ENCODE measurements around the gene PAPPA2.

PAPPA2 gene

DNA sequence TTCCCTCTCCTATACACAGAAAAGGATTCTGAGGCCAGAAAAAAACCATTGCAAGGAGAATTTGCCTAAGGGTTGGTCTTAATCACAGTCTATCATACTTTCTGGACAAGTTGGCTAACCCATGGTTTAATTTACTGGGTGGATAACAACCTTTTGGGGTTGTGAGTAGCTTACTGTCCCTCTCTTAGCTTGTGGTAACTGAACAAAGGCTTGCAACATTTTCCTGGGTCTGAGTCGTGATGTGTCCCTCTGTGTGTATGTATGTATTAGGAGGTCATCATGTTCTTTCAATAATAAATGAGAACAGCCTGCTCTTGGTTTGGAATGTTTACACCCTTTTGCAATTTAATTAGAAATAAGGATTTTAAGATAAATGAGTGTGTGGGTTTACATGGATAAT is 36.7 kb downstream of the PAPPA2 start:
- no peak for DNase-seq

DNA sequence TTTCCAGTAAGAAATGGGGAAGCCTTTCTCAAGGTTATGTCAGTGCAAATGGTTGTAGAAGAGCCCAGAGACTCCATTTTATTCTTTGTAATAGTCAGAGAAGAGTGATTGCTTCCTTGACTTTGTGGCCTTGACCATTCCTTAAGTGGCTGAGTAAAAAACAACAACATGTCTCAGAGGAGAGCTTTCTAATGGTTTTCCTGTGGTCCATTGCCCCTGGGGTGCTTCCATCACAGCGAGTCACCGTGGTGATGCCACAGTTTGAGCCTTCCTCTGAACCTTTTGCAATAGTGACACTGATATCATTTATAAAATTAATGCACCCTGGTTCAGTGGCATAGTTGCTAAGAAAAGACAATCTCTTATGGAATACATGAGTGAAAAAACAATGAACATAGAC is 38.6 kb downstream of the PAPPA2 start:
- DNase-seq = no peak

DNA sequence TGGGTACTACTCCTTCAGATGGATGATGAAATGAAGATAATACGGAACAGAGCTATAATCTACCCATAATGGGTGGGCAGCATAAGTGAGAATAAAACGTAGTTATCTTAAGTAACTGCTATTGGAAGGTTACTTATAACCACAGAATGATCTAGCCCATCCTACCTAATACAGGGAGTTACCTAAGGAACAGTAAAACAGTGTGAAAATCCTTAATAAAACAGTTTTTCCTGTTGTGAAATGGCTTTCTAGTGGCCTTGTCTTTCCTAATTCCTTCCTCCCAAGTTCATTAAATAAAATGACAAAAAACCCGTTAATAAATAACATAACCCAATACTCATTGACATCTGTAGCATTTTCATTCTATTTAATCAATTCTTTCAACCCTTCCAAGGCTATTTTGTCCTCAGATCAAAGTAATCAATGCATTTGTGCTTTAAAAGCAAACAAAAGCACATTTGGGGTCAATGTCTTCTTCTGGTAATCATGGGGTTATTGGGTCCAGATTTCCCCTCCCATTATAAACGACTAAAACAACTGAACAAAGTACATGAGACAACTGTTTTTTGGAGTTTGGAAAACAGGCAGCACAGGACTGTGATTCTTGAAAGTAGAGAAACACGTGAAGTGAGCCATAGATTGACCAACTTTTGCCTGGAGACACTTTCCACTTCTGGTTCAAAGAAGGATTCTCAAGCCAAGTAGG is 42.0 kb downstream of the PAPPA2 start:
- no peak for DNase-seq

DNA sequence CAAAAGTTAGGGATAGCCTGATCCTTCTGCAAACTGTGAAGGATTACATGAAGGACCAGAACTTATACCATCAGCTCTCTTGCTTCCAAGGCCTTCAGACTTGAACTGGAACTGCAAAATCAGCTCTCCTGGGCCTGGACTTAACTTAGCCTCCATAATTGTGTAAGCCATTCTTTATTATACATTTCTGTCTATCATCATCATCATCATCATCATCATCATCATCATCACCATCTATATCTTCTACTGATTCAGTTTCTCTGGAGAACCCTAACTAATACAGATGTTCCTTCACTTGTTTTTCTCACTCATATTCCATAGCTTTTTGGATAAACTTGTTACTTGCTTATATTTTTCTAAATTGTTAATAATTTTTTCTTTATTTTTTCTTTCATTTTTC is 50.0 kb downstream of the PAPPA2 start:
- DNase-seq = no peak

DNA sequence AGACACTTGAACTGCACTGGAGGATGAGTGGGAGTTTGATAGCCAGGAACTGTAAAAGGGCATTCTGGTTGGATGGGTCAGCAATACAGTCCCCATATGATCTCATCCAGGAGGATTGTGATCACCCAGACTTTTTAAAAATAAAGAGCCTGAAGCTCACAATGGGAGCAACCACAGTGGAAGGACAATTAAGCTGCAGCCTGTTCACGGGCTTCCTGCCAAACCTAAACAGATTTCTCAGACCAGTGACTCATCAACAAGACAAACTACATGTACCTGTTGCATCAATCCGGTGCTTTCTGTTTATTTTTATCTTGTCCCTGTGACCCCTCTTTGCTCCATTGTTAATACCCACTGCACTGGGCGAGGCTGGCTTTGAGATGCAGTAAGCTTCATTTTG is 52.3 kb downstream of the PAPPA2 start:
- peak; percentile 6 for DNase-seq

DNA sequence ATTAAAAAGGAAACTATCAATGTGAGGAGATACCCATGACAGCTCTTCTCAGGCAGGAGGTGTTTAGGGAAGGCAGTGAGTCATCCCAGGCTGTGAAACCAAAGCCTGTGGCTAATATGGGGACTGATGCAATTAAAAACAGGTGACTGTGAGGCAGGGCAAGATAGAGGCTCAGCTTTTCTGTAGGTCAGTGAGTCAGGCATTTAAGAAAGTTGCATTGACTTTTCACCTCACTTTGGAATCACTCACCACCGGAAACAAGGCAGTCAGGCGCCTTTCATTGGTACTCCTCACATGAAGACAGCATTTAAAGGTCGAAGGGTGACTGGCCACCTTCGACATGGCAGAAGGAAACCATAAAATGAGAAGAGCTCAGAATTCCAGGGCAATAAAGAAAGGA is 54.5 kb downstream of the PAPPA2 start:
- DNase-seq = no peak

DNA sequence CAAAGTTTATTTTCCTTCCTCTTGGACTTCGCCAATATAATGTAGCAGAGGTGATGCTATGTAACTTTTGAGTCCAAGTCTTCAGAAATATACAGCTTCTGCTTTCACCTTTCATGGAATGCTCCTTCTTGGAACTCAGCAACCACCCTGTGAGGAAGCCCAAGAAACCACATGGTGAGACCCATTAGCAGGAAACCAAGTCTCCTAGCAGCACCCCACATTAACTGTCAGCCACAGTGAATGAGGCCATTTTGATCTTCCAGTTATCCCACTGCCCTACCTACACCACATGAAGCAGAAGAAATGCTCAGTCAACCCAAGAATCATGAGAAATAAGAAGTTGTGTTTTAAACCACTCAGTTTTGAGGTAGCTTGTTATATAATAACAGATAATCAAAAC is 58.2 kb downstream of the PAPPA2 start:
- DNase-seq = no peak

DNA sequence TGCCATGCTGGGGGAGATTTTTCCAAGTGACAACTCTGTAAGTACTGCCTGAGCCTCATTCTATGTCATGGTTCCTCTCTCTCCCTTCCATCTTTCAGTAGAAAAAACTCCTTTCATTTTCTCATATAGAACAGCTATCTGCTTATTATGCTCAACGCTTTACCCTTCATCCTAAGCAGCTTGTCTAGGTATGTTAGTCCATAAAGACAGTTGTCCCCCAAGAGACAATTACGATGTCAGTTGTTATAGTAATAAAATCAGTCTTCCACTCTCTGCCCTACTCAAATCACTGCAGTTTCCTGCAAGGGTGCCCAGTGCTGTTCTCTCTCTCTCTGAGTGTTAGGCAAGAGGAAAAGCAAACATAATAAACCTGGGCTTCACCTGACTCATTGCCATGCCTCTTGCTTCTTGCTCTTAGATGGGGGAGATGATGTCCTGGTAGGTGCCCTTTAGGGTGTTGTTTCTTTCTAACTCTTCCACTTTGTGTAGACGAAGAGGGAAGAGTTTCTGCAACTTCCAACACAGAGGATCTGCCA is 59.4 kb downstream of the PAPPA2 start:
- DNase-seq = no peak

DNA sequence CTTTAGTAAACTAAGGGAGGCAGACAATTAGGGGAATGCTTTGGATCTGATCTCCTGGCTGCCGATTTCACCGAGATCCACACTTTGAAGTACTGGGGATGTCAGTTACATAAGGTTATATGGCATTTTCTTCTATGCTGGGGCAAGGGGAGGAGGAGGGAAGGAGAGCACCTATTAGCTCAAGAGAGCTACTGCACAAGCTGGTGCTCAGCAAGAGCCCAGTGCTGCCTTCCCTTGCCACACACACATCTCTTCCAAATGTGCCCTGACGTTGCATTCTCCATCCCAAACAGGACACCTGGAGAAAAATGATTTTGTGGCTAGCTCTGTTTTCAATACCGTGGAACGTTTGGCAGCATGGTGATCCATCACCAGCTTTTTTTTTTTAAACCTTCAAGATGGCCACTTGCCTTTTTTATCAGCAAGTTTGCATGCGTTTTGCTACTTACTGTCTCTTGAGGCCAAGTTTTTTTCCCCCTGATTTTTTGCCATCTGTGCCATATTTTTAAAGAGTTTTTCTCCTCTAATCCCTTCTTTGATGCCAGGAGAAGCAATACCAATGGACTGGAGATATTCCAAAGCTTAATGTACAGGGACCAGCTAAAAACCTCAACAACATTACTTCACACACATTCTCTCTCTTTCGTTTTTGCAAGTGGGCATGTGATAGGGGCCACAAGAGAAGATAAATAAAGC is 66.6 kb downstream of the PAPPA2 start:
- no peak for DNase-seq

DNA sequence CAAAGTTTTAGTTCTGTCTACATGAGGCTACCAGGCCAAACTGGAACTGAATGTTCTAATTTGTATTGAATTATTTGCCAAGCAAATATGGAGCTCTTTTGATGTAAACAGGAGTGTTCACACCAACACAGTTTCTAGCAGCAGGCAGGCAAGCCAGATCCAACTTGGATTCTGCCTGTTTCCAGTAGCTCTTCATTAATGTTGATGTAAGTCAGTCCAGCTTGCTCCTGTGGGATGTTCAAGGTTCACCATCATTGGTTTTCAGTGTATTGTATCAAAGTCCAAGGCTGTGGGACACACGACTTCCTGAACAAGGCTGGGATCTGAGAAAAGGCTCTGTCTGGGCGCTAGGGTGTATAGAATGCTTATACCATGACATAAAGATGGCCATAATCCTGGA is 68.1 kb downstream of the PAPPA2 start:
- no peak for DNase-seq

DNA sequence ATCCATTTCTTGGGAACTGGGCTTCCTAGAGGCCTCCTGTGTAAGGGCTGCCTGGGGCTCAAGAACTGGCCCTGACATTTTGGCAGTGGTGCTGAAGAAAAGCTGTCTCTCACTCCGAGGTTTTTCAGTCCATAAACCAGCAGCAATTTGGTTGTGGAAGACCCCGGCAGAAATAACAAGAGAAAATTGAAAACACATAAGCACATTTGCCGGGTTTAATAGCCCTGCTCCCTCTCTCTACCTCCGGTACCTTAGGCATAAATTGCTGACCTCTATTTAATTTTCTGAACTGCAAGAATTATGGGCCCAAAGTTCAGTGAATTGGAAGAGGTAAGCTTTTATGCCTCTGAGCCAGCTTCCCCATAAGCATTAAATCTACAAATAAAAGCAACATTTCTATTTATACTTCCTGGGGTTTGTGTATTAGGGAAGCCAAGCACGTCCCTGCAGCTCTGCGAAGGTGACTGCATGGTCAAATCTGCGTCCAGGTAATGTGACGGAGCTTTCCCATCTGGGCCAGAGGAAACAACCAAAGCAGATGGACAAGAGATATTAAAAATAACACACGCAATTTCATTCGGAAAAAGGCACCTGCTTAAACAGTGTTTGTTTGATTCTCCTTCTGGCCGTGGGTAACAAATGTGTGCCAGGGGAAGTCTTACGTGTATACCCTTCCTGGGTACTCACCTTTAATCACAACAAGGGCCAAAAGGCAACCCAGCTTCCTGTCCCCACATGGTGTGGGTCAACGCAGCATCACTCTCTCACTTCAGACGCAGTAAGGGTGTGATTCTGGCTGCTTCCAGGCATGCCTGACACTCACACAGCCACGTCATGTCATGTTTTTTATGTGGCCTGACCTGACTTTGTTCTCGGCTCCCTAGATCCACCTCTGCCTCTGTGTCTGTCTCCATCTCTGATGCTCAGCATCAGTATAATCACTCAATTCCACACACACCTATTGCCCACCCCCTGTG is 69.2 kb downstream of the PAPPA2 start:
- DNase-seq = no peak

DNA sequence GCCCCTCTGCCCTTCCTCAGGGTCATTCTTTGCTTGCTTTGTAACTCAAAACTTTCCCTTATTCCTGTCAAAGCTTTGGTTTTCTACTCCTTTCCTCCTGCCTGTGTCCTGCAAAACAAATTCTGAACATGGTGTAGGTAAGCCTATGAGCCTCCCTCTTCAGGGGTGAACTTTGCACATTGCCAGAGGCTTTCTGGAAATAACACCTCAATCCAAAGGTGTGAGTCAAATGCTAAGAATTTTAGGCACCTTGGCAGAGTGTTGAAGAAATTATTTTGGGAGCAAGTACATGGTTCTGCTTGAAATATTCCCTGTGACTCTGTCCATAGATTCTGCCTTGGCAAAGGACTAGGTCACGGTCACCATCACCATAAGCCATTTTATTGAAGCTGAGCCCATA is 70.0 kb downstream of the PAPPA2 start:
- DNase-seq = no peak

DNA sequence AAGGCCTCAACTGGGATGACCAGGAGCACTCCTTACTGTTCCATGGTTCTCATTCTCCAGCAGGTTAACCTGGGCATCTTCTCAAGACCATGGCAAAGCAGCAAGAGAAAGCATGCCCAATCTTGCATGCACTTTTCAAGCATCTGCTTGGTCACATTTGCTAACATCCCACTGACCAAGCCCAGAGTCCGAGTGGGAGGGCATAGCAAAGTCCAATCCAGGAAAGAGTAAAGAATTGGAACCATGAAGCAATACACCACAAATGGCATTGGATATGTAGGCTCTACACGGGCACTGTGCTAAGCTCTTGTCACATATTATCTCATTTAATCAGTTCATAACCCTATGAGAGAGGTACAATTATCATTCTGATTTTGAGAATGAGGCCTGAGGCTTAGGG is 73.6 kb downstream of the PAPPA2 start:
- DNase-seq = no peak

DNA sequence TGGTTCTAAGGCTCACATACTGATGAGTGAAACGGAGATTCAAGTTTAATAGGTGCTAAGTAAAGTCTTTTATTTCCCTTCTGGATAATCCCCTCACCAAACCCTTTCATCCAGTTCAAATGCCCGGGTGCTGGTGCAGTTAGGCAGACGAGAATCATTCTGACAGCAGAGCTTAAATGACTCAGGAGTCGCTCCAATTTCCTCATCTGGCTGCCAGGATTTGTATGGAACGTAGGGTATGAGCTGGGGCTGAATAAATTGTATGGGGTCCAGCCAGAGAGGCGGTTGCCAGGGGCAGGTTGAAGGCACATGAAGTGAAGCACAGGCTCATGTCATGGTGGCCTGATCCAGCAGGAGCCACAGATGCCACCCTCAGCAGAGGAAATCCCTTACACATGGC is 76.0 kb downstream of the PAPPA2 start:
- no peak for DNase-seq

DNA sequence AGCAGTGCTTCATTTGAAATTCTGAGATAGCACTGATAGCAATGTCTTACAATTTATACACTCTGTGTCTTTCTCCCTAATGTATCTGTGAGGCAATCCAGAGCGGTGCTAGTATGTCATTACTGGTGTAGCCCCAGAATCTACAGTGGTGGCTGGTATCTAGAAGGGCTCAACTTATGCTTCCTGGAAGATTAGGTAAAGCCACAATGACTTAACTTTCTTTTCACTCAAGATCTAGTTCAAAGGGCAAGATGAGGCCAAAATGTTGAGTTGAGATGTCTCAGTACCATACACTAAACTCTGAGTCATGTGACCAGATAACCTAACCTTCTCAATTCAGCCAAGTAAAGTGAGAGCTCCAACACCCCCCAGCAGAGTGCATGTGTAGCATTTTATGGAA is 77.5 kb downstream of the PAPPA2 start:
- DNase-seq = no peak

DNA sequence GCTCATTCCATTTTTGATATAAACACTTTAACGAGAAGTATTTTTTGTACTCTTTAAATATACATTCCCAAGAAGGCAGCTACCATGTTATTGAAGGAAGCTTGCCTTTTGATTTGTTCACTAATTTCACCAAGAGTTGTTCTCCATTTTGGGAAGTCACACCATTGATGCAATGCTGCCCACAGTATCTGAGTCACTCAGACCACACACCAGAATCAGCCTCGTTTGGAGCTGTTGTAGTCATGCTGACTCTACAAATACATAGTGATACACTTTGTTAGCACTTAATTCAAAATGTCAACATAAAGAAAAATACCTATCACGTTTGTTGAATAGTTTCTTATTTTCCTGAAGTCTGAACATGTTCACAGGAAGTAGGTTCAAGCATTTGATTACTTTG is 78.7 kb downstream of the PAPPA2 start:
- no peak for DNase-seq

DNA sequence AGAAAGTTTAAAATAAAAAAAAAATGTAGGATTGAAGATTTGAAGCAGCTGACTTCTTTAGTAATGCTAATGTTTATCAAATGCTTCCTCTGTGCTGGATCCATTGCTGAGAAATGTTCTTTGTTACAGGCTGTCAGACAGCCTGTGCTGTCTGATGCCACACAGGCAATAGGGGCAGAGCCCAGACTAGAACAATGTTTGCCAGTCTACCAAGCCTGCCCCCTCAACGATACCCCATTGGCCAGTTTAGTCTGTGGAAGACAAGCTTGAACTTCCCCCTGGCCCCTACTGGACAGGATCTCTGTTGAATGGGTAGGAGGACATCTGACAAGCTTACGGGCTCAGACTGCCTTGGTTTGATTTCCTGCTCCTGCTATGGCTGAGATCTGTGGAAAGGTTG is 79.4 kb downstream of the PAPPA2 start:
- DNase-seq = no peak

DNA sequence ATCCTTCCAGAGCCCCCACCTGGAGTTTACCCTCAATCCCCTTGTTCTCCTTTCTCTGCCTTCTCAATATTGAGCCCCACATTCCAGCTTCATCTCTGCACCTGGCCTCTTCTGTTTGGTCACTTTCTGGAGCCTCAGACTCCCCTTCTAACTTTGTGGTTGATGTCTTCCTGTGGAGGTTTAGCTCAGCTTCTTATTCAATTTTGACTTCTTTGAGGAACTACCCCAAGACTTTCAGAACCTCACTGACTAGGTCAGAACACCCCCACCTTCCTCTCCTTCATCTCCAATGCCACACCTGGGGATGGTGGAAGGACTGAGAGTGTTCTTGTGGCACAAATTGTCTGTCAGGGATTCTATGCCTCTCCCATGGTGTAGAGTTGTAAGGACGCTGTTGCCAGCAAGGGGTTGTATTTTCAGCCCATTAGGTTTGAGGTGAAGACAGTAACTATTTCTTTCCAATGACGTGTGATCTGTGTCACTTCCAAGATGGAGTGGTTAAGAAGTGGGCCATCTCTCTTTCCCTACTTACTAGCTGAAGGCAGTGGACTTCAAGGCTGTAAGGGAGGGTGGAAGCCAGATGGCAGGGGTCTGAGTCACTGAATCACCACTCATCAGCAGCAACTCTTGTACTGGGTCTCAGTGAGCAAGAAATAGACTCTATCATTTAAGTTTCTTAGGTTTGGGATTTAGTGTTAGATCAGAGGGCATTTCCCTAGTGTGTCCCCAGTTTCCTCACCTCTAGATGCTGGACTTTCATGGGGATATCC is 80.6 kb downstream of the PAPPA2 start:
- no peak for DNase-seq

DNA sequence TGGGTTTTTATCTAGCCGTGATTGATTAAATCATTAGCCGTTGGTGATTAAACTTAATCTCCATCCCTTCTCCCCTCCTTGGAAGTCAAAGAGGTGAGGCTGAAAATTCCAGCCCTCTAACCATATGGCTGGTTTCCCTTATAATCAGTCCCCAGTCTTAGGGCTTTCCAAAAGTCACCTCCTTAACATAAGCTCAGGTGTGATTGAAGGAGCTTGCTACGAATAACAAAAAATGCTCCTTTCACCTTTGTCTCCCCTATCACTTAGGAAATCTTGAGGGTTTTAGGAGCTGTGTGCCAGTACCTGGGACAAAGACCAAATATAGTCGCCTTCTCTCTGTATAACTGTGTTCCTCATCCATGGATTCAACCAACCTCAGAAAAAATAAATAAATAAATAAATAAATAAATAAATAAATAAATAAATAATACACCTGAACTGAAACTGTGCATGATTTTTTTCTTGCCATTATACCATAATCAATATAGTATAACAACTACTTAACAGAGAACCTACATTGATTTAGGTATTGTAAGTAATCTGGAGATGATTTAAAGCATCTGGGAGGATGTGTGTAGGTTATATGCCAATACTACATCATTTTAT is 82.2 kb downstream of the PAPPA2 start:
- DNase-seq = no peak

DNA sequence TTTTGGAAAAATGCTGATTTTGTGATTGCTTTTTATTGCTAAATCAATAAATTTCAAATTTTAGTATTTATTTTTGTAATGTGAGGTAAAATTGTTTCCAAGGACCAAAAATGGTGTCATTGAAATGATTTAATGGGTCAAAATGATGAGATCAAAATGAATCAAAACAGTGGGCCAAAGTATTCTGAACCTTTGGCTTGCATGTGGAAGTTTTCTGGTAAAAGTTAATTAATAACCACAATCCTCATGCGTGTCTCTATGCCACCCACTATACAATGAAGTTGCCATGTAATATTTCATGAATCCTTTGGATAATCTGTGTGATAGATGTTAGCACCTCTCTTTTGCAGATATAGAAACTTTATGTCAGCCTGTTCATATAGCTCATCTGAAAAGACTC is 83.8 kb downstream of the PAPPA2 start:
- DNase-seq = no peak

DNA sequence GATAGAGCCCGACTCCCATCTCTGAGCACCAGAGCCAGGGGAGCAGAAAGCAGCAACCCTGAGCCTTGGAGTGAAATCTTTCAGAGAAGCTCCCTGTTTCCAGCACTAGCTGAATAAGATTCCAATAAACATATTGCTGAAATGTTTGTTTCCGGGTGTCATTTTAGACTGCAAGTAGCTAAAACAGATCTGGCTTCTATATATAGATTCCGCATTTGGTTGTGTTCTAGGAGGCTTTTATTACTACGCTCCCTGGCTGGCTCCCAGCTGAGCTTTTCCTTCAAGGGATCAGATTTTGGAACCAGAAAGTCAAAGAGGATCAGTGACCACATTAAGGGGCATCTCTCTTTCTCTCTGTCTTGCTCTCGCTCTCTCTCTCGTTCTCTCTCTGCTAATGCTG is 88.2 kb downstream of the PAPPA2 start:
- no peak for DNase-seq

Measured in NCI-H1105 (cell line).